Sigmoid colon (tissue), 3 donors: ENCODE data around the gene GGPS1.

Experiments
- CTCF ChIP-seq, 4 experiments: fragments of 450-650 bp in 3 of 4; fragments of 200-600 bp in 1 of 4; IDR thresholded peaks; one replicate each; pipeline ENCODE4 v1.5.1; 2016 to 2019; ENCODE audit warnings: antibody characterized with exemption in 4 of 4, mild to moderate bottlenecking in 3 of 4, moderate library complexity in 2 of 4
- POLR2A ChIP-seq, 2 donors: fragments of 450-650 bp; IDR thresholded peaks; one replicate each; pipeline ENCODE4 v1.6.1; 2016; ENCODE audit warnings: antibody characterized with exemption in 2 of 2, mild to moderate bottlenecking in 2 of 2, moderate library complexity in 2 of 2

- TF ChIP-seq CTCF (IDR thresholded peaks at IDR 0.05): no peak
- peak in 1 of 2 donors; percentile 77 for TF ChIP-seq POLR2A (IDR thresholded peaks at IDR 0.05)
Observed at GRCh38 chr1:235367000-235367908, 38.9 kb downstream of the GGPS1 start, which contains the start of gene TBCE.
